G401 (cell line): ENCODE results near the gene AGBL4. TPM values are rescaled to one million over a fixed set of nuclear protein-coding genes. Genes with fewer than 3 reads are reported as not detected.

ENCODE experiments used
- DNase-seq: peaks from one replicate; pipeline ENCODE4 v3.0.0-alpha.2; 2015; ENCODE audit warnings: low spot score
- in situ Hi-C: cut with HindIII; loops from 2 replicates; pipeline ENCODE4 v1.10.0; 2016; ENCODE audit warnings: low sequenced_read_pairs, mixed read lengths
- total RNA-seq: library from RNA; depleted of rRNA; stranded (reverse); fragments of >200 nt; shearing (Covaris generic); gene quantifications from 2 replicates; pipeline ENCODE4 v1.2.3, GENCODE V29; 2014

Gene AGBL4
- total RNA-seq, 1 experiment from 2014 or later = not detected

DNA sequence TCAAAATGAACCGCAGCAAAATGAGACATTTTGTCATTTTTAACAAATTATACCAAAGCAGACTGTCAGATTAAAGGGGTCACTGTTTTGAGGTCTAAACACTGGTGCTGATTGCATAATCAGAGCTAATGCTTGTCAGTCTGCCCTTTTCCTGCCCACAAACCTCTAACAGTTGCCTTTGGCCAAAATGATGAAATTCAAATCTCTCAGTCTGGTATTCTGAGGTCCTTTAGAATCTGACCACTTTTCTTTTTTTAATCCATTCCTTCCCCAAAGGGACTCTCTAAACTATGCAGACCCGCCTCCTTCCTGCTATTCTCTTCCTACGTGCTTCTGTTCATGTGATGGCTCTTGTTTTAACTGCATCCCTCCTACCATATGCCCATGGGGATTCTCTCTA, 1406.5 kb downstream of the AGBL4 start:
- in situ Hi-C loops = no loop called here
- no peak for DNase-seq

GRCh38 chr1:48616710-48617109, 1407.0 kb downstream of the AGBL4 start:
- in situ Hi-C loops = no loop called here
- DNase-seq = no peak

GRCh38 chr1:48611841-48612240, 1411.9 kb downstream of the AGBL4 start:
- no peak for DNase-seq
- in situ Hi-C loops = no loop called here

DNA sequence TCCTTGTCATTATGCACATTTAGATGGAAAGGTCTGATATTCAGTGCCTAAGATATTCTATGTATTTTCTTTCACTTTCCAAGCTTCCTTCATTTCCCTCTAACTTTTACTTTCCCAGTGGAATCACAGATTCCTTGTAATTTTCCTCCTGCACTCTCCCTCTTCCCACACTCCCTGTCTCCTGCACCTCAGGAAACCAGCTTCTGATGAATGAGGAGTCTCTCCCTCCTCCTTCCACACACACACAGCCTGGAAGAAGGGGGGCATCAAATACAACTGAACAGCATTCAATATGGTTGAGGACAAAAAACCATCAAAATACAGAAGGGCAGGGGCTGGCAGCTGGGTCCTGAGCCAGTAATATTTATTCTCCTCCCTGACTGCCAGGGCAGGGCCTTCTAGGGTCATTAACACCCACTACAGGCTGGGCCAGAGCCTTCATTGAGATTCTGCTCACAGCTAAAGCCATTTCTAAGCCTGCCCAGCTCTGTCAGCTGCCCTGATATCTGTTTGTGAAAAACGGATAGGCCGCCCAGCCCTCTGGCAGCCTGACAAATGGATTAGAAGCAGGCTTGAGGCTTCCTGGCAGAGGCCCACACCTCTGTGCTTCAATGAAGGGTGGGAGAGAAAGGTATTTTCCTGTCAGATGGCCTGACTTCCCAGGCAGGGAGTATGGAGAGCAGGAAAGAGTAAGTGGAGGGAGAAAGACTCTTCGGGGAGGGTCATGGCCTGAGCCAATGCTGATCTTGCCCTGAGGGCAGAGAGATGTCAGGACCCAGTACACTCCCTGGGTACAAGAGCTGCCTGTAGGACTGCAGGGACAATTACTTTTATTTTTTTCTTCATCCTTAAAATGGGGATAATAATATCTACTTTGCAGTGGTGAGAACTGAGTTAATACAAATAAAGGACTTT, 1412.9 kb downstream of the AGBL4 start:
- in situ Hi-C loops = no loop called here

DNA sequence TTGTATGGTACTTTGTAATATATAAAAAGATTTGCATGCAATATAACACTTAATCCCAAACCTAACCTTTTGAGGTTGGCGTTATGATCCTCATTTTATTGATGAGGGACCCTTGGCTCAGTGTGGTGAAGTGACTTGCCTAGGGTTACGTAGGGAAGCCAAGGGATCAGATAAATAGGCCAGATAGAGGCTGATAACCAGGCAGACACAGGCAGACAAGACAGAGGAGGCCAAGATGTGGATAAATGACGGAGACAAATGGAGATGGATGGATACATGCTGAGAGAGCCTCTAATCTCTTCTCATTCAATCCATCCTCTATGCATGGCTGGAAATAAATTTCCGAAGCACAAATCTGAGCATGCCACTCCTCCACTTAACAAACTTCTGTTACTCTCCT, 1414.9 kb downstream of the AGBL4 start:
- in situ Hi-C loops = no loop called here
- DNase-seq = no peak

More for the DNA sequence above, 1412.9 kb downstream of the AGBL4 start:
- DNase-seq = peak; percentile 5

DNA sequence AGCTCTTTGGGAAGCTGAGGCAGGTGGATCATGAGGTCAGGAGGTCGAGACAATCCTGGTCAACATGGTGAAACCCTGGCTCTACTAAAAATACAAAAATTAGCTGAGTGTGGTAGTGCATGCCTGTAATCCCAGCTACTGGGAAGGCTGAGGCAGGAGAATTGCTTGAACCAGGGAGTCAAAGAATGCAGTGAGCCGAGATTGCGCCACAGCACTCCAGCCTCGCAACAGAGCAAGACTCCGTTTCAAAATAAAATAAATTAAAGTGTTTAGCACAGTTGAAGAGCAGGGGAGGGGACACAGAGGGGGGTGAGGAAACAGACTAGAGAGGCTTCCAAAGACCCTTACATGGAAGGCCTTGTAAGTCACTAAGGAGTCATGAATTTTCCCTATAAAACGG, 1420.5 kb downstream of the AGBL4 start:
- in situ Hi-C loops = no loop called here
- no peak for DNase-seq

DNA sequence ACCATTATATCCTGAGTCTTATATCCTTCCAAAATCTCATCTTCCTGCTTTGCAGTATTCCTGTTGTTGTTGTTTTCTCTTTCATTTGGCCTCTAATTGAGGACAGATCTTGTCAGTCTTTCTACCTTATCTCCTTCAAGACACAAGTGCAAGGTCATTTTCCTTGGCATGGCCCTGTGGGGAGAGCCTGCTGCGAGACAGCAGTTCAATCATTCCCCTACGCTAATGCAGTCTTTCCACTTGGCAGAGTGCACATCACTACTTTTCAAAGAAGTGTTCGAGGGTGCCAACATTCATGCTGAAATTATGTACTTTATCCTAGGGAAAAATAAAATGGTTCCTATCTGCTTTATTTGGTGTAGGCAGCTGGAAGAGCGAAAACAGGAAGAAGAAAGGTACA, 1421.4 kb downstream of the AGBL4 start:
- DNase-seq = no peak
- in situ Hi-C loops = no loop called here

DNA sequence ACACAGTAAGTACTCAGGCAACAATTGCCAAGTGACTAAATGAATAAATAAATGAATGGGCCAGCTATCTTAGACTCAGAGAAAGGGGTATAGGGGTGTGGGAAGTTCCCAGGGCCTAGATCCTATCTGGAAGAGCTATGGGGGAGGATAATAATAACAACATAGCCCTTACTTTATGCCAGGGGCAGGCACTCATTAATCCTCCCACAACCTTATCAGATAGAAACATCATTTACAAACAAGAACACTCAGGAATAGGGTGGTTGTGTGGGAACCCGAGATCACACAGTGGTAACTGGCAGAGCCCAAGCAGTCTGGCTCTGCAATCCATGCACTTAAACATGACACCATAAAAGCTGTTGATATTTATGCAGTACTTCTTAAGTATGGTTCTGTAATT, 1423.6 kb downstream of the AGBL4 start:
- no peak for DNase-seq
- in situ Hi-C loops = no loop called here

DNA sequence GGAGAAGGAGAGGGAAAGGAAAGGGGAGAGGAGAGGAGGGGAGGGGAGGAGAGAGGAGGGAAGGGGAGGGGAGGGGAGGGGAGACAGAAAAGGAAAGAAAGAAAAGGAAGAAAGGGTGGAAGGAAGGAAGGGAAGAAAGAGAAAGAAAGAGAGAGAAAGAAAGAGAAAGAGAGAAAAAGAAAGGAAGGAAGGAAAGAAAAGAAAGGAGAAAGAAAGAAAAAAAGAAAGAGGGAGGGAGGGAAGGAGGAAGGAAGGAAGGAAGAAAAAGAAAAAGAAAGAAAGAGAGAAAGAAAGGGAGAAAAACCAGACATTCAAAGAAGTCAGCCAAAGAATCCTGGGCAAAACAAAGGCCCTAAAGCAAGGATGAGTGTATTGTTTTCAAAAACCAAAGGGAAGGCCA, 1426.1 kb downstream of the AGBL4 start:
- DNase-seq = no peak
- in situ Hi-C loops = no loop called here

GRCh38 chr1:48596046-48596445, 1427.7 kb downstream of the AGBL4 start:
- DNase-seq = no peak
- in situ Hi-C loops = no loop called here

DNA sequence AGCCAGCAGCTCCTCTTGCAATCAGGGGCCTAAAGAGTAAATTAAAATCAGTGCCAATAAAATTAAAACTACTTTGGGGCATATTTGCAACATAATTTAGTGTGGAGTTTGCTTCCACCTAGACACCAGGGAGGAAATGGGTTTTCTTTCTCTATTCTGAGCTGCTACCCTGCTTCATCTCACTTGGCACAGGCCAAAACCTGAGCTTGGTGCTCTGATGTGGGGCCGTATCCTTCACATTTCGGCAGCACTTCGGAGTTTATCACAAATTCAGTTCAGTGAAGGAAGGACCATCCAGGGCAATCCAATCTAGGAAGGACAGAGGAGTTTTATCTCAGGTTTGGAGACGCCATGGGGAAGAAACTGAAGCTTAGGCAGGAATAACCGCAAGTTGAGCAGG, 1428.1 kb downstream of the AGBL4 start:
- in situ Hi-C loops = no loop called here
- DNase-seq = no peak

DNA sequence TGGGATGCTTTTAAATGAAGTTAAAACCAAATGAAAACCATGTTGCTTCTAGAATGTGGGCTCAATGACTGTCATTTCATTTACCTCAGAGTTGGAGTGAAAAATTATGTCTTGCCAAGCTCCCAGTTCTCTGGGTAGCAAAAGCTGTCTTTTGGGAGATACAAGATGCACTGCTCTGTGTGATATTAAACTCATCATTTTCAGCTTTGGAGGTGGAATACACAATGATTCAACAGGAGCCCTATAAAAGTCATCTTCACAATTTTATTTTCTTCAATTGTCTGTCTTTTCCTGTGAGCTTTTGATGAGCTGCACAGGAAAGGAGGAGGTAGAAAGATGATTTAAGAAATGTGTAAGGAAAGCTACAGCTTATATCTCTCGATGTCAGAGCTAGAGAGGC, 1431.4 kb downstream of the AGBL4 start:
- DNase-seq = no peak
- in situ Hi-C loops = no loop called here

DNA sequence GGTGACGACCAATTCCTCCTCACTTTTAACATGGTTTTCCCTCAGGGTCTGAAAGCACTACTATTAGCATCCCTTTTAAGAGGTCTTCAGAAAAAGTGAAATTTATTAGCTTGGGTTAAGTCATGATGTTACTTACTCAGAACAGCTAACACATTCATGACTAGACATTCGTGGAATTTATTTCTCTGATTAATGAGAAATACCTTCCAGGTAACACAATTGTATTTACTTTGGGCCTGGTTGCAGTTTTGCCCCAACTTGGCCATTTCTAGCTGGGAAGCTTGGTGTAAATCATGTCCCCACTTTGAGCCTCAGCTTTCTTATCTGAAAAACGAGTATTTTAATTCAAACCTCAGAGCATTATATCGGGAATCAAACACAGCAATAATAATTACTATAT, 1432.6 kb downstream of the AGBL4 start:
- in situ Hi-C loops = no loop called here
- no peak for DNase-seq

- DNase-seq = no peak
- in situ Hi-C loops = no loop called here
Measured at GRCh38 chr1:48588061-48588460, 1435.7 kb downstream of the AGBL4 start.

DNA sequence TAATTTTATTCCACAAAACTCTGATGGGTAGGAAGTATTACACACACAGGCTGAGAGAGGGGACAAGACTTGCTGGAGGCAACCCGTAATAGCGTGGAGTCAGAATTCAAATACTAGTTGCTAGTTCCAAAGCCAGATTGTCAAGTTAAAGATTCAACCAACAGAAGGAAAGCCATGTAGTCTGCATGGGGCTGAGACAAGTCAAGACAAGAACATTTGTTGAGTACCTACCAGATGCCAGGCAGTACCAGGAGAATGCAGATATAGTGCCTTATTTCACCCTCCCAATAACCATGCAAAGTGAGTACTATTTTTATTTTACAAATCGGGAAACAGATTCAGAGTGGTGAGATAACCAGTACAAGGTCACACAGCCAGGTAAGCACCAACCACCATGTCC, 1441.3 kb downstream of the AGBL4 start:
- no peak for DNase-seq
- in situ Hi-C loops = no loop called here

- no peak for DNase-seq
- in situ Hi-C loops = no loop called here
Measured at GRCh38 chr1:48581270-48581669, 1442.5 kb downstream of the AGBL4 start.

- no peak for DNase-seq
- in situ Hi-C loops = no loop called here
Measured at GRCh38 chr1:48576565-48576964, 1447.2 kb downstream of the AGBL4 start.

DNA sequence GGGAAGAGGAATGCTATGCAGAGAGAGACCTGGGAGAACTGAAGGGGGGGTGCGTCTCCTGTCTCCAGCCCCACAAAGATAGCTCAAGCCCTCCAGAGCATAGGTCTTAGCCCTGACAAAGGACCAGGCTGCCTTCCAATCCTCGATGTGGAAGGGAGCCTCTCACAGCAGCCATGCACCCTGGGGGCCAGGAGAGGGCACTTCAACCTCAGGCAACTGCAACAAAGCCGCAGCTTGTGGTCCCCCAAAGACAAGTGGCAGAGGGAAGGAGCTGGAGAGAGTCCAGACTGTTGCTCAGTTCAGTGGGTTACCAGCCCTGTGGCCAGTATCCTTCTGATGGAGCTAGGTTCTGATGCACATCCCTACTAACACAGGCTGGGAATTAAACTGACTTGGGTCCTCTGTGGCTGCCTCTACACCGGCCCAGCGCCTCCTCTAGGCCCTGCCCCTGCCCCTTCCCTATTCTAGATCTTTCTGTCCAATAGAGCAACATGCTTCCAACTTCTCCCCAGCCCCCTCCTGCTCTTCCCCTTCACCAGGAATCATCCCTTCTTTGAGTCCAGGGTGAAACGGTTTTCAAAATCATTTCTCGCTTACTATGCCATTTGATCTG, 1451.0 kb downstream of the AGBL4 start:
- peak; percentile 41 for DNase-seq
- in situ Hi-C loops = no loop called here

DNA sequence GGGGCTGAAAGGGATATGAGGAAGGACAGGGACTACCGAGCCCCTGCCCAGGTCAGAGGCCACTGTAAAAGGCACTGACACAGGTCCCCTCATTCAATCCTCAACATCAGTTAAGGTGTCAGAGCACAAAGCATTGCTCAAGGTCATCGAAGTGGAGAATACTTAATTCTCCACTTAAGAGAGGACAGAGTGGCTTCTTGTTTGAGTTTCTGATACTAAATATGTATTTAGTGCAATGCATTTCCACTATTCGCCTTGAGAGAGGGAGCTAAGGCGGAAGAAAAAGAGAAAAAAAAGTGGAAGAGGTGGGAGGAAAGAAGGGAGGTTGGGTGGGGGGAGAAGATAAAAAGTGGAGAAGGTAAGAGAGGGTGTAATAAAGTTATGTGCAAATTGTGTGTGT, 1451.6 kb downstream of the AGBL4 start:
- in situ Hi-C loops = no loop called here
- DNase-seq = no peak

DNA sequence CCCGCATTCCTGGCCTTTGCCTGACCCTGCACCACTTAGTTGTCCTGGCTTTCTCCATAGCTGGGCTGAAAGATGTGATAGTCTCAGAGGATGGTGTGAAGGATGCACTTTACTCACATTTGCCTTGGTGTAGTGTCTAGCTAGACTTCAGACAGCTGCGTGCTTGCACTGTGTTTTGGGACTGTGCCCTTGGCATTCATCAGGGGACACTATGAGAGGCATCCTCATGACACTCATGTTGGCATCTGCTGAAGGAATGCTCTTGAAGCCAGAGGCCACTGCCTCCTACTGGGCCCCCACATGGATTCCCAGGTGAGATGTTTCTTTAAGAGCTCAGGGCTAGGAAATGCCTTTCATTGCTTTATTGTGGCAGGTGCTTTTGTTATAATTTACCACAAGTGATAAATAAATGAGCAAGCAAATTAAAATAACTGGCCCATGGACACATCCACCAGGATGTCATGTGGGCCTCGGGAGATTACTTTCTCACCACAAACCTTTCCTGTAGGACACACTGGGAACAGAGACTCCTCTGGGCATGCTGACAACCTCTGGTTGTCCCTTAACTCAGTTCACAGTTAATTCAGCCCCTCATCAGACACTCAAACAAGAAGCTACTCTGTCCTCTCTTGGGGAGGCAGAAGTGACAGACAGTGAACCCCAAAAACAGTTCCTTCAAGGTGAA, 1452.3 kb downstream of the AGBL4 start:
- in situ Hi-C loops = no loop called here

More for the DNA sequence above, 1452.3 kb downstream of the AGBL4 start:
- DNase-seq = no peak
